HG03342 (cell line): ENCODE results near the gene CKS1B.

Source experiments
- ATAC-seq: cut with Tn5 transposase; IDR thresholded peaks from one replicate; pipeline ENCODE4 v1.9.1; 2021; ENCODE audit warnings: mild to moderate bottlenecking, moderate library complexity; ENCODE audit not compliant: unreplicated experiment

Gene CKS1B

GRCh38 chr1:155012026-155012546 is 37.6 kb downstream of the CKS1B start:
- no peak for ATAC-seq

GRCh38 chr1:155012776-155013602 is 38.5 kb downstream of the CKS1B start:
- ATAC-seq, result no peak

GRCh38 chr1:155013632-155014031 is 39.2 kb downstream of the CKS1B start:
- no peak for ATAC-seq

GRCh38 chr1:155014709-155015508 is 40.4 kb downstream of the CKS1B start:
- ATAC-seq, result no peak

- no peak for ATAC-seq
These were observed 41.2 kb downstream of the CKS1B start for GRCh38 chr1:155015527-155016230.

- no peak for ATAC-seq
These were observed 41.9 kb downstream of the CKS1B start for GRCh38 chr1:155016231-155016831.

- ATAC-seq, result peak; percentile 64
These were observed 42.8 kb downstream of the CKS1B start for GRCh38 chr1:155017041-155017945.

- peak; percentile 16 for ATAC-seq
These were observed 43.5 kb downstream of the CKS1B start for GRCh38 chr1:155017946-155018316.

GRCh38 chr1:155018617-155019348 is 44.3 kb downstream of the CKS1B start:
- ATAC-seq, result no peak

- no peak for ATAC-seq
These were observed 45.1 kb downstream of the CKS1B start for GRCh38 chr1:155019377-155020245.

- no peak for ATAC-seq
These were observed 47.9 kb downstream of the CKS1B start for GRCh38 chr1:155022136-155022926.

- ATAC-seq, result no peak
These were observed 48.4 kb downstream of the CKS1B start for GRCh38 chr1:155022927-155023236.

- ATAC-seq, result no peak
These were observed 49.1 kb downstream of the CKS1B start for GRCh38 chr1:155023627-155024026.

- no peak for ATAC-seq
These were observed 49.8 kb downstream of the CKS1B start for GRCh38 chr1:155024315-155024714.

GRCh38 chr1:155026154-155026553 is 51.7 kb downstream of the CKS1B start:
- ATAC-seq, result no peak

GRCh38 chr1:155026588-155026987 is 52.1 kb downstream of the CKS1B start:
- ATAC-seq, result no peak
